GM12878 (cell line): ENCODE results near the gene KLF6. TPM values are rescaled to one million over a fixed set of nuclear protein-coding genes. Genes with fewer than 3 reads are reported as not detected.

Experiments used
- BACH1 ChIP-seq: fragments of 450-650 bp; IDR thresholded peaks from 2 replicates; pipeline ENCODE4 v1.6.1; 2017; ENCODE audit warnings: mild to moderate bottlenecking, borderline replicate concordance
- BMI1 ChIP-seq: fragments of 450-650 bp; IDR thresholded peaks from 2 replicates; pipeline ENCODE4 v1.6.1; 2016; ENCODE audit warnings: mild to moderate bottlenecking, moderate library complexity, borderline replicate concordance
- CHD1 ChIP-seq: IDR thresholded peaks from 2 replicates; pipeline ENCODE4 v1.6.1; 2012; ENCODE audit warnings: low read depth, low read length, improper control_type of control experiment
- CHD2 ChIP-seq: IDR thresholded peaks from 2 replicates; pipeline ENCODE4 v1.6.1; 2011; ENCODE audit warnings: low read depth, low read length, improper control_type of control experiment, borderline replicate concordance
- CREM ChIP-seq: IDR thresholded peaks from 2 replicates; pipeline ENCODE4 v1.6.1; 2014; ENCODE audit warnings: antibody characterized with exemption, low read depth
- IRF5 ChIP-seq: fragments of 450-650 bp; IDR thresholded peaks from 2 replicates; pipeline ENCODE4 v1.6.1; 2017; ENCODE audit warnings: borderline replicate concordance
- LARP7 ChIP-seq: fragments of 450-650 bp; IDR thresholded peaks from 2 replicates; pipeline ENCODE4 v1.6.1; 2017; ENCODE audit warnings: mild to moderate bottlenecking
- MEF2A ChIP-seq: IDR thresholded peaks from 2 replicates; pipeline ENCODE4 v1.6.1; 2011; ENCODE audit warnings: low read depth, mild to moderate bottlenecking, low read length, moderate library complexity; ENCODE audit not compliant: insufficient read depth
- MTA2 ChIP-seq: fragments of 450-650 bp; IDR thresholded peaks from 2 replicates; pipeline ENCODE4 v1.6.1; 2016; ENCODE audit warnings: low read depth, mild to moderate bottlenecking, moderate library complexity
- NFXL1 ChIP-seq: fragments of 450-650 bp; IDR thresholded peaks from 2 replicates; pipeline ENCODE4 v1.6.1; 2017; ENCODE audit warnings: antibody characterized with exemption, mild to moderate bottlenecking, borderline replicate concordance
- NFYA ChIP-seq: IDR thresholded peaks from 2 replicates; pipeline ENCODE4 v1.6.1; 2011; ENCODE audit warnings: low read depth, mild to moderate bottlenecking, low read length, improper control_type of control experiment, borderline replicate concordance
- PKNOX1 ChIP-seq: fragments of 450-650 bp; IDR thresholded peaks from 2 replicates; pipeline ENCODE4 v1.6.1; 2016; ENCODE audit warnings: mild to moderate bottlenecking
- POU2F2 ChIP-seq: IDR thresholded peaks from 3 replicates; pipeline ENCODE4 v1.6.1; 2011; ENCODE audit warnings: low read depth, mild to moderate bottlenecking, low read length, borderline replicate concordance
- RFX5 ChIP-seq: IDR thresholded peaks from 2 replicates; pipeline ENCODE4 v1.6.1; 2011; ENCODE audit warnings: low read depth, low read length, improper control_type of control experiment
- SP1 ChIP-seq: IDR thresholded peaks from one replicate; pipeline ENCODE4 v1.6.1; 2011; ENCODE audit warnings: low read depth, low read length
- YBX1 ChIP-seq: fragments of 450-650 bp; IDR thresholded peaks from 2 replicates; pipeline ENCODE4 v1.6.1; 2016; ENCODE audit warnings: antibody characterized with exemption
- ZBTB40 ChIP-seq: fragments of 450-650 bp; IDR thresholded peaks from 2 replicates; pipeline ENCODE4 v1.6.1; 2016; ENCODE audit warnings: mild to moderate bottlenecking, moderate library complexity, borderline replicate concordance
- ZNF384 ChIP-seq: IDR thresholded peaks from 2 replicates; pipeline ENCODE4 v1.6.1; 2012; ENCODE audit warnings: low read depth, mild to moderate bottlenecking, low read length, improper control_type of control experiment, borderline replicate concordance
- polyA plus RNA-seq, 11 experiments: library from polyadenylated mRNA; depleted of rRNA in 4 of 11; unstranded in 6 of 11; stranded (reverse) in 5 of 11; fragments of >200 nt; fragmentation: Nextera tagmentation in 4 of 11; fragmentation: Illumina TruSeq in 1 of 11; extraction: Ambion mirVana in 4 of 11; extraction: Trizol in 1 of 11; gene quantifications; 1 replicate in 1 of 11; 2 replicates in 10 of 11; pipeline versions ENCODE4 v1.2.1 to v1.2.3, GENCODE V29; 2011 to 2016; ENCODE audit warnings: inconsistent platforms in 2 of 11, missing spikeins in 2 of 11, low read depth in 1 of 11
- total RNA-seq, 4 experiments: library from RNA; depleted of rRNA in 3 of 4; stranded (reverse); fragments of >200 nt in 3 of 4; fragmentation: Illumina TruSeq in 1 of 4; extraction: Trizol in 1 of 4; gene quantifications; 2 replicates each; pipeline versions ENCODE4 v1.2.1 to v1.2.3, GENCODE V29; 2013 to 2021
- TF ChIP-seq, protein P1 (sequence below): fragments of 450-650 bp; IDR thresholded peaks from 2 replicates; pipeline ENCODE4 v1.6.1; 2017; ENCODE audit warnings: mild to moderate bottlenecking
- TF ChIP-seq, protein P2 (sequence below): fragments of 450-650 bp; formaldehyde crosslinking; IDR thresholded peaks from 2 replicates; pipeline ENCODE4 v1.4.0; 2022; ENCODE audit warnings: mild to moderate bottlenecking, moderate library complexity

Gene KLF6
- total and polyA plus RNA-seq, 10 of the 15 experiments (the other 5 are each of a cell fraction or from before 2014, with no cell fraction given), result 7.4 to 54.1 (median 23.5) TPM

DNA sequence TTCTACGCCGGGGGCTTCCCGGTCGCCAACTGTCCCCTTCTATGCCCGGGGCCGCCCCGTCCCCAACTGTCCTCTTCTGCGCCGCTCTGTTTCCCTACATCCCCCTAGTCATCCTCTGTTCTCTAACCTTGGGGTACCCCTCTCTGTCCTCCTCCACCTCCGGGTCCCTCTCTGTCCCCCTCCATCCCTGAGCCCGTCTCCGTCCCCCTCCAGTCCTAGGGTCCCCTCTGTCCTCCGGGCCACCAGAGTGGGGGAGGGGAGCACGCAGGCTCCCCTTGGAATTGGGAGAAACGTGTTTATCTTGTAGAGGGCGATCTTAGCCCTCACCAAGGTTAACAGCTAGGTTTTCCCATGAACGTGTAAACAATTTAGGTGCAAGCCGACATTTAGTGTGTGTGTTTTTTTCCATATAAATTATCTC lies 852 bp upstream of the KLF6 start (continued):
- TF ChIP-seq PKNOX1, result no peak
- peak; percentile 70 for TF ChIP-seq CHD2
- TF ChIP-seq SP1, result no peak
- TF ChIP-seq CHD1, result peak; percentile 91
- TF ChIP-seq ZNF384, result no peak
- TF ChIP-seq BACH1, result no peak
- no peak for TF ChIP-seq IRF5
- TF ChIP-seq POU2F2, result peak; percentile 45; the same call in 1 of the 3 replicates
- no peak for TF ChIP-seq NFYA
- peak; percentile 35; the same call in 1 of the 2 replicates for TF ChIP-seq MTA2
- TF ChIP-seq, protein P1, sequence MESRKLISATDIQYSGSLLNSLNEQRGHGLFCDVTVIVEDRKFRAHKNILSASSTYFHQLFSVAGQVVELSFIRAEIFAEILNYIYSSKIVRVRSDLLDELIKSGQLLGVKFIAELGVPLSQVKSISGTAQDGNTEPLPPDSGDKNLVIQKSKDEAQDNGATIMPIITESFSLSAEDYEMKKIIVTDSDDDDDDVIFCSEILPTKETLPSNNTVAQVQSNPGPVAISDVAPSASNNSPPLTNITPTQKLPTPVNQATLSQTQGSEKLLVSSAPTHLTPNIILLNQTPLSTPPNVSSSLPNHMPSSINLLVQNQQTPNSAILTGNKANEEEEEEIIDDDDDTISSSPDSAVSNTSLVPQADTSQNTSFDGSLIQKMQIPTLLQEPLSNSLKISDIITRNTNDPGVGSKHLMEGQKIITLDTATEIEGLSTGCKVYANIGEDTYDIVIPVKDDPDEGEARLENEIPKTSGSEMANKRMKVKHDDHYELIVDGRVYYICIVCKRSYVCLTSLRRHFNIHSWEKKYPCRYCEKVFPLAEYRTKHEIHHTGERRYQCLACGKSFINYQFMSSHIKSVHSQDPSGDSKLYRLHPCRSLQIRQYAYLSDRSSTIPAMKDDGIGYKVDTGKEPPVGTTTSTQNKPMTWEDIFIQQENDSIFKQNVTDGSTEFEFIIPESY, result no peak
- no peak for TF ChIP-seq YBX1
- no peak for TF ChIP-seq ZBTB40
- no peak for TF ChIP-seq RFX5
- TF ChIP-seq NFXL1, result no peak
- TF ChIP-seq MEF2A, result no peak
- TF ChIP-seq, protein P2, sequence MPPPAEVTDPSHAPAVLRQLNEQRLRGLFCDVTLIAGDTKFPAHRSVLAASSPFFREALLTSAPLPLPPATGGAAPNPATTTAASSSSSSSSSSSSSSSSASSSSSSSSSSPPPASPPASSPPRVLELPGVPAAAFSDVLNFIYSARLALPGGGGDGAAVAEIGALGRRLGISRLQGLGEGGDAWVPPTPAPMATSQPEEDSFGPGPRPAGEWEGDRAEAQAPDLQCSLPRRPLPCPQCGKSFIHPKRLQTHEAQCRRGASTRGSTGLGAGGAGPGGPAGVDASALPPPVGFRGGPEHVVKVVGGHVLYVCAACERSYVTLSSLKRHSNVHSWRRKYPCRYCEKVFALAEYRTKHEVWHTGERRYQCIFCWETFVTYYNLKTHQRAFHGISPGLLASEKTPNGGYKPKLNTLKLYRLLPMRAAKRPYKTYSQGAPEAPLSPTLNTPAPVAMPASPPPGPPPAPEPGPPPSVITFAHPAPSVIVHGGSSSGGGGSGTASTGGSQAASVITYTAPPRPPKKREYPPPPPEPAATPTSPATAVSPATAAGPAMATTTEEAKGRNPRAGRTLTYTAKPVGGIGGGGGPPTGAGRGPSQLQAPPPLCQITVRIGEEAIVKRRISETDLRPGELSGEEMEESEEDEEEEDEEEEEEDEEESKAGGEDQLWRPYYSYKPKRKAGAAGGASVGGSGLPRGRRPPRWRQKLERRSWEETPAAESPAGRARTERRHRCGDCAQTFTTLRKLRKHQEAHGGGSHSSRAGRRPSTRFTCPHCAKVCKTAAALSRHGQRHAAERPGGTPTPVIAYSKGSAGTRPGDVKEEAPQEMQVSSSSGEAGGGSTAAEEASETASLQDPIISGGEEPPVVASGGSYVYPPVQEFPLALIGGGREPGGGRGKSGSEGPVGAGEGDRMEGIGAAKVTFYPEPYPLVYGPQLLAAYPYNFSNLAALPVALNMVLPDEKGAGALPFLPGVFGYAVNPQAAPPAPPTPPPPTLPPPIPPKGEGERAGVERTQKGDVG (CRISPR knock-in tag), result 0 out of 2 replicates have a peak, but pooled peaks have one; percentile 4
- TF ChIP-seq CREM, result 0 out of 2 replicates have a peak, but pooled peaks have one; percentile 18
- no peak; the same call in 1 of the 2 replicates for TF ChIP-seq BMI1
- no peak for TF ChIP-seq LARP7
